GM12801 (cell line): ENCODE measurements around the gene GIGYF1.

Experiments used
- TF ChIP-seq, protein P1 (sequence below): IDR thresholded peaks from one replicate; pipeline ENCODE4 v1.5.1; 2011; ENCODE audit warnings: control low read depth; ENCODE audit not compliant: insufficient read length; ENCODE audit errors: extremely low read depth

The GIGYF1 gene

DNA sequence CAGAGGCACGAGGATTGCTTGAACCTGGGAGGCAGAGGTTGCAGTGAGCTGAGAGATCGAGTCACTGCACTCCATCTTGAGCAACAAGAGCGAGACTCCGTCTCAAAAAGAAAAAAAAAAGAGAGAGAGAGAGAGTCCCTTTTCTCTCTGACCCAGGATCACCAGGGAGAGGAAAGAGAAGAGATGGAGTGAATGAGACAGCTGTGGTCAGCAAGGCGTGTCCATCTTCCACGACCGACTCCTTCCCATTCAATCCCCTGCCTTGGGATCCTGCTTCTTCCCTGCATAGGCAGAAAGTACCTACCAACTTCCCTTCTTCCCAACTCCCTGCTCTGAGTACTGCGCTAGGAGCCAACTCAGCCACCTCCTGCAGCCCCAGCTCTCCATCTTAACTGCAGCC lies 34.1 kb upstream of the GIGYF1 start:
- TF ChIP-seq, protein P1, sequence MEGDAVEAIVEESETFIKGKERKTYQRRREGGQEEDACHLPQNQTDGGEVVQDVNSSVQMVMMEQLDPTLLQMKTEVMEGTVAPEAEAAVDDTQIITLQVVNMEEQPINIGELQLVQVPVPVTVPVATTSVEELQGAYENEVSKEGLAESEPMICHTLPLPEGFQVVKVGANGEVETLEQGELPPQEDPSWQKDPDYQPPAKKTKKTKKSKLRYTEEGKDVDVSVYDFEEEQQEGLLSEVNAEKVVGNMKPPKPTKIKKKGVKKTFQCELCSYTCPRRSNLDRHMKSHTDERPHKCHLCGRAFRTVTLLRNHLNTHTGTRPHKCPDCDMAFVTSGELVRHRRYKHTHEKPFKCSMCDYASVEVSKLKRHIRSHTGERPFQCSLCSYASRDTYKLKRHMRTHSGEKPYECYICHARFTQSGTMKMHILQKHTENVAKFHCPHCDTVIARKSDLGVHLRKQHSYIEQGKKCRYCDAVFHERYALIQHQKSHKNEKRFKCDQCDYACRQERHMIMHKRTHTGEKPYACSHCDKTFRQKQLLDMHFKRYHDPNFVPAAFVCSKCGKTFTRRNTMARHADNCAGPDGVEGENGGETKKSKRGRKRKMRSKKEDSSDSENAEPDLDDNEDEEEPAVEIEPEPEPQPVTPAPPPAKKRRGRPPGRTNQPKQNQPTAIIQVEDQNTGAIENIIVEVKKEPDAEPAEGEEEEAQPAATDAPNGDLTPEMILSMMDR, result no peak

- TF ChIP-seq, protein P1, result no peak
These were observed 33.1 kb upstream of the GIGYF1 start for GRCh38 chr7:100726996-100727761.

GRCh38 chr7:100723732-100724275 lies 29.8 kb upstream of the GIGYF1 start:
- TF ChIP-seq, protein P1, result no peak

DNA sequence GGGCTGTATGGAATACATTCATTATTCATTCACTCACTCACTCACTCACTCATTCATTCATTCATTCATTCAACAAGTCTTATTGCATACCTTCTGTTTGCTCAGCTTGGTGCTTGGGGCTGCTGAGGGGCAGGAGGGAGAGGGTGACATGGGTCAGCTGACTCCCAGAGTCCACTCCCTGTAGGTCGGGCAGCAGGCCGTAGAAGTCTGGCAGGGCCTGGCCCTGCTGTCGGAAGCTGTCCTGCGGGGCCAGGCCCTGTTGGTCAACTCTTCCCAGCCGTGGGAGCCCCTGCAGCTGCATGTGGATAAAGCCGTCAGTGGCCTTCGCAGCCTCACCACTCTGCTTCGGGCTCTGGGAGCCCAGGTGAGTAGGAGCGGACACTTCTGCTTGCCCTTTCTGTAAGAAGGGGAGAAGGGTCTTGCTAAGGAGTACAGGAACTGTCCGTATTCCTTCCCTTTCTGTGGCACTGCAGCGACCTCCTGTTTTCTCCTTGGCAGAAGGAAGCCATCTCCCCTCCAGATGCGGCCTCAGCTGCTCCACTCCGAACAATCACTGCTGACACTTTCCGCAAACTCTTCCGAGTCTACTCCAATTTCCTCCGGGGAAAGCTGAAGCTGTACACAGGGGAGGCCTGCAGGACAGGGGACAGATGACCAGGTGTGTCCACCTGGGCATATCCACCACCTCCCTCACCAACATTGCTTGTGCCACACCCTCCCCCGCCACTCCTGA lies 28.6 kb upstream of the GIGYF1 start:
- TF ChIP-seq, protein P1, result no peak

DNA sequence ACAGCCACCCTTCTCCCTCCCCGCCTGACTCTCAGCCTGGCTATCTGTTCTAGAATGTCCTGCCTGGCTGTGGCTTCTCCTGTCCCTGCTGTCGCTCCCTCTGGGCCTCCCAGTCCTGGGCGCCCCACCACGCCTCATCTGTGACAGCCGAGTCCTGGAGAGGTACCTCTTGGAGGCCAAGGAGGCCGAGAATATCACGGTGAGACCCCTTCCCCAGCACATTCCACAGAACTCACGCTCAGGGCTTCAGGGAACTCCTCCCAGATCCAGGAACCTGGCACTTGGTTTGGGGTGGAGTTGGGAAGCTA lies 27.4 kb upstream of the GIGYF1 start:
- TF ChIP-seq, protein P1, result no peak

DNA sequence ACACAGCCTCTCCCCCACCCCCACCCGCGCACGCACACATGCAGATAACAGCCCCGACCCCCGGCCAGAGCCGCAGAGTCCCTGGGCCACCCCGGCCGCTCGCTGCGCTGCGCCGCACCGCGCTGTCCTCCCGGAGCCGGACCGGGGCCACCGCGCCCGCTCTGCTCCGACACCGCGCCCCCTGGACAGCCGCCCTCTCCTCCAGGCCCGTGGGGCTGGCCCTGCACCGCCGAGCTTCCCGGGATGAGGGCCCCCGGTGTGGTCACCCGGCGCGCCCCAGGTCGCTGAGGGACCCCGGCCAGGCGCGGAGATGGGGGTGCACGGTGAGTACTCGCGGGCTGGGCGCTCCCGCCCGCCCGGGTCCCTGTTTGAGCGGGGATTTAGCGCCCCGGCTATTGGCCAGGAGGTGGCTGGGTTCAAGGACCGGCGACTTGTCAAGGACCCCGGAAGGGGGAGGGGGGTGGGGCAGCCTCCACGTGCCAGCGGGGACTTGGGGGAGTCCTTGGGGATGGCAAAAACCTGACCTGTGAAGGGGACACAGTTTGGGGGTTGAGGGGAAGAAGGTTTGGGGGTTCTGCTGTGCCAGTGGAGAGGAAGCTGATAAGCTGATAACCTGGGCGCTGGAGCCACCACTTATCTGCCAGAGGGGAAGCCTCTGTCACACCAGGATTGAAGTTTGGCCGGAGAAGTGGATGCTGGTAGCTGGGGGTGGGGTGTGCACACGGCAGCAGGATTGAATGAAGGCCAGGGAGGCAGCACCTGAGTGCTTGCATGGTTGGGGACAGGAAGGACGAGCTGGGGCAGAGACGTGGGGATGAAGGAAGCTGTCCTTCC lies 26.8 kb upstream of the GIGYF1 start:
- TF ChIP-seq, protein P1, result no peak

- TF ChIP-seq, protein P1, result no peak
These were observed 26.2 kb upstream of the GIGYF1 start, which contains the start of gene EPO for GRCh38 chr7:100720279-100720670. Gene EPO, plus strand, starts transcription at chr7:100720468. Its CDS starts 513 bp downstream, at chr7:100720981.
